Ascending aorta (tissue), 2 donors: ENCODE results near the gene ARRDC5. TPM values are rescaled to one million over a fixed set of nuclear protein-coding genes. Genes with fewer than 3 reads are reported as not detected.
"Not testable (repeated sequence)": the region's sequence is repeated elsewhere in the genome, so short reads cannot be mapped to it uniquely, and the experiment has no call there.

Experiments
- DNase-seq, 2 donors: peaks; one replicate each; pipeline ENCODE4 v3.0.0-alpha.2; 2019; ENCODE audit warnings: low spot score in 2 of 2
- H3K27ac ChIP-seq, 2 donors: fragments of 200-600 bp; sonication (generic); one replicate each; pipeline ENCODE4 v1.5.1; 2016 to 2017; ENCODE audit warnings: mild to moderate bottlenecking in 1 of 2
- H3K27me3 ChIP-seq: fragments of 200-600 bp; sonication (generic); one replicate; pipeline ENCODE4 v1.5.1; 2017
- H3K36me3 ChIP-seq, 2 donors: fragments of 200-600 bp; sonication (generic); one replicate each; pipeline ENCODE4 v1.5.1; 2016
- H3K4me1 ChIP-seq, 2 donors: fragments of 200-600 bp; sonication (generic); one replicate each; pipeline ENCODE4 v1.5.1; 2016 to 2017; ENCODE audit warnings: mild to moderate bottlenecking in 1 of 2
- H3K4me3 ChIP-seq, 2 donors: fragments of 200-600 bp; sonication (generic); one replicate each; pipeline ENCODE4 v1.5.1; 2016 to 2017; ENCODE audit warnings: mild to moderate bottlenecking in 1 of 2
- H3K9me3 ChIP-seq, 2 donors: fragments of 200-600 bp; sonication (generic); one replicate each; pipeline ENCODE4 v1.5.1; 2016
- CTCF ChIP-seq, 3 experiments: fragments of 200-600 bp in 2 of 3; fragments of 450-650 bp in 1 of 3; sonication (generic) in 2 of 3; IDR thresholded peaks; one replicate each; pipeline ENCODE4 v1.5.1; 2016 to 2019; ENCODE audit warnings: antibody characterized with exemption in 3 of 3, mild to moderate bottlenecking in 1 of 3, moderate library complexity in 1 of 3
- intact Hi-C: fragments of 100-400 bp; cut with DNase I; formaldehyde crosslinking; loops from one replicate; pipeline ENCODE4 v1.15.1; 2023
- total RNA-seq: library from RNA; depleted of rRNA; stranded (reverse); fragments of >200 nt; gene quantifications from one replicate; pipeline ENCODE4 v1.1.0, GENCODE V29; 2016

Gene ARRDC5
- total RNA-seq, 1 donor from 2014 or later, result 8.6 TPM

GRCh38 chr19:4847190-4847973, 55.3 kb downstream of the ARRDC5 start:
- no peak for DNase-seq
- Histone ChIP-seq H3K27me3 (no peaks in the 10 kb centered on the region), H3K27ac (no peak overlapping the region), H3K4me3 (no peak overlapping the region), H3K4me1 (no peaks in the 10 kb centered on the region), H3K9me3 (no peaks in the 10 kb centered on the region), H3K36me3 (peaks cover 64 to 70% of the 10 kb centered on the region in 2 donors)
- TF ChIP-seq CTCF (IDR thresholded peaks at IDR 0.05), result no peak
- intact Hi-C loops, result no loop called here

- intact Hi-C loops, DNase-seq, H3K27me3 ChIP-seq, H3K9me3 ChIP-seq, H3K4me3 ChIP-seq, H3K4me1 ChIP-seq: not testable (repeated sequence)
- peak overlapping the region; percentile 11 to 64 for H3K27ac ChIP-seq
- H3K36me3 ChIP-seq, result peaks cover 61 to 73% of the 10 kb centered on the region in 2 donors
Observed at GRCh38 chr19:4845975-4846374, 56.7 kb downstream of the ARRDC5 start.

- Histone ChIP-seq H3K27ac (peak overlapping the region in 1 of 2 donors; percentile 13), H3K27me3 (no peaks in the 10 kb centered on the region), H3K4me3 (no peak overlapping the region), H3K4me1 (no peaks in the 10 kb centered on the region), H3K36me3 (peaks cover 58 to 78% of the 10 kb centered on the region in 2 donors), H3K9me3 (no peaks in the 10 kb centered on the region)
- intact Hi-C loops, result no loop called here
- TF ChIP-seq CTCF (IDR thresholded peaks at IDR 0.05), result no peak
- no peak for DNase-seq
Observed at GRCh38 chr19:4844348-4845179, 58.1 kb downstream of the ARRDC5 start.

GRCh38 chr19:4843647-4843965, 59.1 kb downstream of the ARRDC5 start:
- H3K9me3 ChIP-seq, result no peaks in the 10 kb centered on the region
- no peaks in the 10 kb centered on the region for H3K4me1 ChIP-seq
- DNase-seq, result no peak
- no peaks in the 10 kb centered on the region for H3K27me3 ChIP-seq
- H3K36me3 ChIP-seq, result peaks cover 61 to 81% of the 10 kb centered on the region in 2 donors
- no peak overlapping the region for H3K4me3 ChIP-seq
- TF ChIP-seq CTCF (IDR thresholded peaks at IDR 0.05), result no peak
- no peak overlapping the region for H3K27ac ChIP-seq
- intact Hi-C loops, result no loop called here

Other genes with a start within 250 kb of the ARRDC5 start
- 49.0 TPM for gene MYDGF, start 232.6 kb downstream of the ARRDC5 start, total RNA-seq
- 72.2 TPM for gene DPP9, start 179.1 kb downstream of the ARRDC5 start, total RNA-seq
- 20.2 TPM for gene FEM1A, start 111.2 kb downstream of the ARRDC5 start, total RNA-seq
- gene TICAM1, start 71.2 kb downstream of the ARRDC5 start, total RNA-seq, result 20.3 TPM
- 84.3 TPM for gene PLIN3, start 35.2 kb downstream of the ARRDC5 start, total RNA-seq
- gene UHRF1, start 6.6 kb upstream of the ARRDC5 start, total RNA-seq, result 0.32 TPM
- gene KDM4B, start 66.2 kb upstream of the ARRDC5 start, total RNA-seq, result 46.0 TPM